Fibroblast of gingiva (primary cell): Measurements from ENCODE around the gene SETD3.

Experiments used
- DNase-seq: peaks from one replicate; pipeline ENCODE4 v3.0.0-alpha.2; 2011; ENCODE audit warnings: low read depth

SETD3 gene

DNA sequence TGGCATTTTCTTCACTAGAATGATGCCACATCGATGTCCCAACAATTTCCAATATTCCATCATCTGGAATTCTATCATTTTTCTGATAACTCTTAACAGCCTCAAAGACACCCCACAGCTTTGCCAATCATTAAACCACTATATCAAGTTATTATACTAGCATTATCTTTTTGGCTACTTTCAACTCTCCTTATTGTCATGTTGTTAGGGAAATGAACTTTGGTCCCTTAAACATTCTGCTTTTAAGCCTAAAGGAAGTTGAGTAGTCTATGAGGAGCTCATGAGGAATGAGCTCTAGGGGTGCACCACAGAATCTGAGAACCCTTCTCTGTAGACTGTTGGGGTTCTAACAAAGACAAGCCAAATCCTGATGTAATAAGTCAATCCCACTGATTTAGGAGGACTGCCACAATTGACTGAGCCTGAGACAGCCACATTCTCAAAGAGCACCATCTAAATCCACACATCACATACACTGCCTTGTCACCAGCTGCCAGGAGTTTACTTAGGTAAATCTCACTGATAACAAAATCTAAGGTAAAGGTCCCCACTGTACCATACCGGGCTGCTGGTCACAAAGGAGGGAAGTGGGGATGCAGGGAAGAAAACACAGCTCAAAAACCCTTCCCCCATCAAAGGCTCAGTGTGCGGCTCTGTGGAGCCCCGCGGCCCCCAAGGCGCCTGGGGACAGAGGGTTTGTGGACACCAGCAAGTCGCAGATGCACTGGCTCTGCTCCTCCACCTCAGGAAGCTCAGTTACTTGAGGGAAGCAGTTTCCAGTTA is 58.2 kb downstream of the SETD3 start:
- DNase-seq: no peak

DNA sequence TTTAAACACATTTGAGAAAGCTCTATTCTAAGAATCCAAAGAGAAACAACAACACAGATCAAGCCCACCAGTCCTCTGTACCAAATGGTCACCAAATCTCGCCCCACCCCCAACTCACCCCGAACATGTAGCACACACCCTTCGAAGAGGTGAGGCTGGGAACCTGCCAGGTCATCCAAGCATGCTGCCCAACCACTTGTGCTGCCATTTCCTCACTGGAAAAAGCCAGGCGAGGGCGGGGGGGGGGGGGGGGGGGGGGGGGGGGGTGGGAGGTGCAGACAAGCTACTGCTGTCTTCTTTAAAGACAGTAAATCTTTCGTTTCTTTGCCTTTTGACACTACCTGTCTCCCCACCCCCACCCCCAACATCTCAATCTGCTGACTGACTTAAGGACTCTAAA is 59.9 kb downstream of the SETD3 start:
- no peak for DNase-seq

DNA sequence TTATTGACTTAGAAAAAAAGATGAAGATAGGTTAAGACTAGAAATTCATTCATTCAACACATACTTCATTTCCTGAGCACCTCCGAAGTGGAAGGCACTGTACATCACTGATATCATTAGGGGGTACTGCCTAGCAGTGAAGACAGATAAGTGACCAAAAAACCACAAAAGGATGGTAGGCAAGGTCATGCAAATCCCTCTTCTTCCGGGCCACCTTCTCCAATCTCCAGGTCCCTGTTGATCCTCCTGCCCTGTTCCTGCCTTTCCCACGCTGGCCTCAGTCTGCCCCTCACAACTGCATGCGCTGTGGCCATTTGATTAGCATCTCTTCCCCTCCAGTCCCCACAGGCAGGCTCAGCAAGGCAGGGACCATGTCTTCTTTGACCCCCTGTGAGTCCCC is 60.8 kb downstream of the SETD3 start:
- DNase-seq: no peak

DNA sequence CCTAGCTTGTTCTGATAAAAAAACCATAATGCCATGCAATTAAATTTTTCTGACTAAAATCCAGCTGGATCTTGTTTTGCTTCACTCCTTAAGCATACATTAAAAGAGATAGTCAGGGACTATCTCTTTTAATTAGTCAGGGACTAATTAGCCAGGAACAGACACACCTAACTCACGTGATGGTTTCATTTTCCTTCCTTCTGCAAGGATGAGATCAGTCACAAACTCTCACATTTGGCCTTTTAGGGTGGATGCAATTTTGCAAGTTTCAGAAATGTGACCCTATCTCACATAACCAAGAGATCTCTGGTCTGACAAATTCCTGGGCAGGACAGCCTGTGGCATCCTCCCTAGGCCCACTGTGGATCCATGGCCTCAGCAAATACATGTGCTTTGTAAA is 62.4 kb downstream of the SETD3 start:
- DNase-seq: no peak

DNA sequence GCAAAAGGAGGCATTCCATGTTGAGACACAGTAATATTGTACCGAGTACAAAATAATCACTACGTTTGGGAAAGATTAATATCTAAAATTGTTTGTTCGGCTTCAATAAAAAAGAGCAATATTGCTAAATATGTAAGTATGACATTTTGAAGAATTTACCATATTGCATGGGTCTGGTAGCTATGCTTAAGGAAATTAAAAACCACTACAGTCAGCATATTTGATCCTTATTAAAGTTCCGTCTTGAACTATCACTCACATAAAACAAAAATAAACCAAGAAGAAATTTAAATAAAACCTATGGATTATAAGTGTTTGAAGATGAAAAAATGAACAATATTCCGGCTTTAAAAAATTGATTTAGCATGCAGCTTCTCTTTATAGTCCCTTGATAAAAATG is 63.8 kb downstream of the SETD3 start:
- DNase-seq: no peak

DNA sequence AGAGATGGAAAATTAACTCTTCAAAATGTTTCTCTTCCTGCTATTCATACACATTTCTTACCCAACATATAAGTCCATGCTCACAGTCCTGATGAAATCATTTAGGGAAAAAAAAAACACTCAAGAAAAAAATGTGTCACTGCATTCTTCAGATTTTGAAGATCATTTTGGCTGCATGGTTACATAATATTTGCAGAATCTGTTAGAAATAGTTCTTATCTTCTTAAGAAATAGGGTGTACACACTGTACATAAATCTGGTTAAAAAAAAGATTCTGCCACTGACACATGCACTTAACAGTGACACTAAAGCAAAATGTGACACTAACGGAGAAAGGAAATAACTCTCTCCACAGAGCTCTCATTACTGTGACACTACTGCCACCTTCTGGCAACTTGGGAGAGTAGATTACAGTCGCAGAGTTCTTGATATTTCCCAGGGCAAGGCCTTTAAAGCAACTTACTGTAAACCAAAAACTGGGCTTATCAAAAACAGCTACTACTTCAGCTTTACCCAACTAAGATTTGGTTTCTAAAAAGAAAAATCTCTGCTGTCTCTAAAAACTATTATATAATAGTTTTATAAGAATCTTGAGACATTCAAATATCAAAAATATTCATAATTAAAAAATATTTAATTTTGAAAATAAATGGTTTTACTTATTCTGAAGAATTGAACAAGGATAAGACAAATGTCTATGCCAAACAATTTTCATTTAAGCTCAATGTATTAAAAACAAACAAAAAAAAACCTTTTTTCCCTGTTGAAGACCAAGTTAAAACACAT is 65.0 kb downstream of the SETD3 start:
- peak; percentile 70 for DNase-seq

DNA sequence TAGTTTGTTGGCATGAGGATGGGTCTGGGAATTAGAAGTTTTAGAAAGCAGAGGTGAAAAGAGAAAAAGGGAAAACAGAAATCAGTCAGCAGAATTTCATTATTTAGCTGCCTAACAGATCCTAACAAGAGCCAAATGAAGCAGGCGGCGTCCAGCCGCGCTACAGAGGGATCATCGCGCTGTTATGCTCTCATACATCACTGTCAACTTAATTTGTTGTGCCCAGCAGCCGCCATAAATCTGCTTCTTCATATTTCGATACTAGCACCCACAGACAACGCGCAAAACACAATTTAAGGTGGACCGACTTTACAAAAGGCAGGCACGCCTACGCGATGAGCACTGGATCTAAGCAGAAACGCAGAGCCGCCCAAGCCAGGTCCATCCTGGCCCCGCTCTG is 66.7 kb downstream of the SETD3 start:
- no peak for DNase-seq

DNA sequence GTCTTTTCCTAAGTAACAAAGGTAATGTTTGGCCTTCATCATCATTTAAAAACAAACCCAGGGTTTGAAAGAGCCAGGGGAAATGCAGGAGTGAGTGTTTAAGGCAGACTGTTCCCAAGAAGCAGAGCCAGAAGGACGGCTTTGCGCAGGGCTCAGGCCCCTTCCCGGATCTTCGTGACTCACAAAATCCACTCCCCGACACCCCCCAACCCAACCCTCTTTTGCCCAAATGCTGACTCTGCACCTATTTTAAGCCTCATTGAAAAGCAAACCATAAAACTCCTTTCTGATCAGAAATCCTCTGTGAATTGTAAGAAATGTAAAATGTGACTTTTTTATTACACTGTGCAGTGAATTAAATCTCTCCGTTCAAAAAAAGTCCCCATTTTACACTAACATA is 67.5 kb downstream of the SETD3 start:
- no peak for DNase-seq

DNA sequence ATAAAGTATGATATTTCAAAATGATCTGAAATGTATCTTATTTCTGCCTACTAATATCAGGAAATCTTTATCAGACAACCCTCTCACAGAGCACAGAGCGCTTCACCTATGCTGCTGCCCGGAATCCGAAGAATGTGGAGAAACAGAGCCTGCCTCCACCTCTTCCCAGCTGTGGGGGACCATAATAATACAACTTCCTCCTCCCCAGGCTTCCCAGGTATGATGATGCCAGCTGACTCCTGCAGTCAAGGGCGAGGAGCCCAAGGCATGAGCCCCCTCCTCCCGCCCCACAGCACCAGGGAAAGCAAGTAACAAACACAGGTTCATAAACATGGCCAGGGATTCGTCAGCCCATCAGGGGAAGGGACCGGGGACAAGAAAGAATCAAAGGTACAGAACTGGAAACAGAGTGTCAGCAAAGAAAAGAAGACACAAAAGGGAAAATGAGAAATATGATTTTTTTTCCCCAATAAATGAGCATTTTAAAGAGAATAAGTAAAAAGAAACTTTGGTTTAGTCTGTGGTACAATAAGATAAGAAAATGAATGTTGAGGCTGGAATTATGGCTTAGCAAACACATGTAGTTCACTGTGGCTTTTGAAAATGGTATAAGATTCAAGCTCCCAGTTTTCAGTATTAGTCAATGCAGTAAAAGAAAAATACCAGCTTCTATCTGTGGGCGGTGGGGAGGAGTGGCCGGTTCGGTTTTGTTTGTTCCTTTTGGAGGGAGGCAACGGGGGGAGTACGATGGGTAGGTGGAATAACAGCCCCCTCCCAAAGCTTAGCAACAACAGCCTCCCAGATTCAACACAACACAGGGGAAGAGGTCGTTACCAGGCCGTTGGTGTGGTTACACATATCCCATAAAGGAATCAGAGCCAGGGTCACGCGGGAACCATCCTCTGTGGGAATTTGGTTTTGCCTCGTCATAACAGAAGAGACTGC is 68.3 kb downstream of the SETD3 start:
- no peak for DNase-seq

DNA sequence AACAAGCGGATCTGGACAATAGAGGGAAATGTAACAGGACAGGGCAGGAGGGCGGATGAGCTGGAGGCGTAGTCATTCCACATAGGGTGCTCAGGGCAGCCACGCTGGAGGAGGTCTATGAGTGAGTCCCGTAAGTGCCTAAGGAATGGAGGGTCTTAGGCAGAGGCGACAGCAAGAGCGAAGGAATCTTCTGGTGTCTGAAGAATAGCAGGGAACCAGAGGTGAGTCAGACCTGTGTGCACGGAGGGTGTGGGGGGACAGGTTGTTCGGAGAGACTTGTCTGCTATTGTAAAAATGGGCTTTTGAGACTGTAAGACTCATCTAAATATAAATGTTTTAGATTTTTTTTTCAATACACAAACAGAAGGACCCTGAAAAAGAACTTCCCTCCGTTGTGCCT is 70.6 kb downstream of the SETD3 start:
- DNase-seq: no peak

DNA sequence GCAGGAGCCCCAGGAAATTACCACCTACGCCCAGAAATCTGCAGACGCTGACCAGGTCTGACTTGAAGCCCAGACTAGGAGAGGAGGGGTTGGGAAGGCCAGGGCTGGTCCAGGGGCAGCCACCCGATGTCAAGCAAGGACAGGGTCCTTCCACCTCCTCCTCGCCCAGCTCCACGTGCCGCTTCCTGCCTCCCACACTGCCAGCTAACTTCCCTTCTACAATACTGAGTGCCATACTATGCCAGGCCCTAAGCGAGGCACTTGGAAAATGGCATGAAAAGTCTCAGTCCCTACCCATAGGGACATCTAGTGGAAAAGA is 71.7 kb downstream of the SETD3 start:
- no peak for DNase-seq

DNA sequence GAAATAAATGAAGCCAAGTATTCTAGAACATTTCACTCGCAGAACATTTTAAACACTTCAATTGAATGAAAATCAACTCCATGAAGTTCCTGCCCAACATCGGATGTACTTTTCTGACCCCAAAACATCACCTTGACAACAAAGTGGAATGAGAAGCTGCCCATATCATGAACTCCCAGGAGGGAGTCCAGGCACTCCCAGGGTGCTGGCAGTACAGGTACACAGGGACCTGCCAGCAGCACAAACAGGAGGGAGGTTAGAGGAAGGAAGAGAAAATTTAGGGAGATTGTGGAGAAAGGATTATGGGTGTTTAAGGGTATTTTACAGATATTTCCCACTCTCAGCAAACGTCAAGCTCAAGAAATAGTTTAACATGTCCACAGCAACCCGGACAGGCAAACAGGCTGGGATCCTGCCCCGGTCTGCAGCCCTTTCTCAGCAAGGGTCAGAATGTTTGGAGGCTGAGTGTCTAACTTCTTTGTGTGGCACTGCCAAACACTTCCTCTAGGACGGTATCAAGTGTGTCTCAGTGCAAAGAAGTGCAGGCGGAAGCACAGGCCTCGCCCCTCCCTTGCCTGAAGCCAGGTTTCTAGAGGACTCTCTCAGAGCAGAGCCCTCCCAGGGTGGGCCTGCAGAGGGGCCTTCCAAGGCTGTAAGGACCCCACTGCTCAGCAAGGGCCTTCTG is 72.2 kb downstream of the SETD3 start:
- no peak for DNase-seq

DNA sequence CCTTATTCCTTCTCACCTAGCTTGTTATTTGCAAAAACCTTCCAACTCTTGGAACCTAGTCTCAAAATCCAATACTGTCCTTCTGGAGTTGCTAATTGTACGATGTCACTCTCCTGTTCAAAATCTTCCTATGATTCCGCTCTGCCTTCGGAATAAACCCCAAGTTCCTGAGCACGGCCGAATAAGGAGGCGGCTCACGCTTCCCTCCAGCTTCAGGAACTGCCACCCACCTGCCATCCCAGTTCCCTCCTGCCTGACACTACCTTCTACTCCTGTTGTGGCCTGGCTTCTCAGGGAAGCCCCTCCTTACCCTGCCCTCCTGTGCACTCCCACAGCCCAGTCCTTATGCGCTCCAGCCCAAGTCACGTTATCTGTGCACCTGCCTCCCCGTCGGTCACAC is 73.2 kb downstream of the SETD3 start:
- DNase-seq: no peak

DNA sequence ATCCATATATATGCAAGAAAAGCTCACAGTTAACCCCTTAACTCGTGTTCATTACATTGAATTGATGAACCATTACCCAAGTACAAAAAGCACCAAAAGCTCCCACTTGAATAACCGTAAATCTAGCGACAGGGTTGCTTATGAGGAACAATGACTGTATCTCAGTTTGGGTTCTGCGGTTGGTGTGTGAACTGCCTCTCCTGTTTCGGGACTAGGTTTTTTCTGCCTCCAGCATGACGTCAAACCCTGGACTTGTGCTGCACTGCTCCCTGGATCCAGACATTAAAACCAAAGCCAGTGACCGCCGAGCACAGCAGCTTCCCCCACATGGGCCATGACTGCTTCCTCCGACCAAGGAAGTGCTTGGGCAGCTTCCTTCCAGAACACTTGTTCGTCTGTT is 77.7 kb downstream of the SETD3 start:
- DNase-seq: no peak

DNA sequence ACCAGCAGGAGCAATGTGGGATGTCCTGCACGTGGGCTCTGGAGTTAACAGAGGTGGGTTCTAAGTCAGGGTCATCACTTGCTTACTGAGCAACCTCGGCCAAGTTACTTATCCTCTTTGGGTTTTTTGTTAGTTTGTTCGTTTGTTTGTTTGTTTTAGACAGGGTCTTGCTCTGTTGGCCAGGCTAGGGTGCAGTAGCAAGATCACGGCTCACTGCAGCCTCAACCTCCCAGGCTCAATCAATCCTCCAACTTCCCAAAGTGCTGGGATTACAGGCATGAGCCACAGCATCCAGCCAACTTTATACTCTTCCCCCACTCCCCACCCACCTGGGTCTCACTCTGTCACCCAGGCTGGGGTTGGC is 78.4 kb downstream of the SETD3 start:
- DNase-seq: no peak

DNA sequence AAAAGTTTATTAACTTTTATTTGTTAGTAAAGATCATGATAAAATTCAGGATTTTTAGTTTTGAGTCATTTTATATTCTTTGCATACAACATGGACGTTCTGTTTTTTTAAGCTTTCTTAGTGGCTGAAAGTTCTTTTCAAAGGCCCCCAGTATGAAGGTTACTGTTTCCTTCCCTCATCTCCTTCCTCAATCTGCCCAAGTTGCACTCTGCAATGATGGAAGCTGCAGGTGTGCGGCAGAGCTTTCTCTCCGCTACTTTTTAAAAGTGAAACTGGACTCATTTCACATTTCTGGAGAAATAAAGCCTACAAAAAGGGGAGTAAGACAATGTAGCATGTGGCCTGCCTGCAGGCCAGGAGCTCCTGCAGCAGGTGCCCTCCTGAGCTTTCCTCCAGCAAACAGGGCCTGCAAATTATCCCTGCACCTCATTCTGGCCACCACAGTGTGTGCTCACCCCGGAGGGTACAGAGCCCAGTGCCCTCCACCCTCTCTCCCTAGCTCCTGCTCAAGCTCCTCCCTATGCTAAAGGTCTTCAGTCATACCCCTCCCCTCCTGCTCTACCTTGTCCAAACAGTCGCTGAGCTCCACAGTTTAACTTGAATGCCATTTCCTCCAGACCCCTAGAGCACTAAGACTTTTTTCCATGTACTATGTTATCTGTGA is 78.9 kb downstream of the SETD3 start:
- DNase-seq: no peak

DNA sequence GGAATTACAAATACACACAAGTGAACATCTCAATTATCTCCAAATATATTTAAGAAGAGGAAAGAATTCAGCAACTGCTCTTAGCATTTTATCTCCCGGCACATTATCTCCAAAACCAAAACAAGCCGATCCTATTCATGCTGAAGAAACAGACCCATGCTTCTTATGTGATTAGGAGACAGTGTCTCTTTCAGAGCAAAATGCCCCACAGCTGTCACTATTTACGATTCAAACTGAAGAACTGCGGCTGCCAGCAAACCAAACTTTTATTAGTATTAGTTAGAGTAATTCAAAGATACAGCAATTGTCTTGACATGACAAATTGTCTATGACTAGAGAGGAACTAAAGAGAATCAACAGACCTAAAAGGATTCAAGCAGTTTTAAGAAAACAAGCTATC is 79.4 kb downstream of the SETD3 start:
- no peak for DNase-seq

DNA sequence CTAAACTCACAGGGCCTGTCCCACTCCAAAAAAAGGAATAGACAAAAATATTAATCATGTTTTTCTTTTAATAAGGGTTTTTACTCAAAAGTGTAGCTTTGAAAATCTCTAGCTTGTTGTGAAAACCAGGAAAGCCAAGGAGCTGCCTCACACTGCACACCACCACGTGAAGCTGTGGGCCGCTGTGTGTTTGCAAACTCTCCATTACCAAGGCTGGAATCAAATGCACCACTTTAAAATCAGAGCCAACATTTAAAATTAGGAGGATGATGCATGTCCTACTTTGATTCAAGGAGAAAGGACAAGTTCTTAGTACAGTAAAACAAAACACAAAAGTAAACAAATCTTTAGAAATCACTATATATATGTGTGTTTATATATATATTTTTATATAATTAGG is 83.0 kb downstream of the SETD3 start:
- no peak for DNase-seq

DNA sequence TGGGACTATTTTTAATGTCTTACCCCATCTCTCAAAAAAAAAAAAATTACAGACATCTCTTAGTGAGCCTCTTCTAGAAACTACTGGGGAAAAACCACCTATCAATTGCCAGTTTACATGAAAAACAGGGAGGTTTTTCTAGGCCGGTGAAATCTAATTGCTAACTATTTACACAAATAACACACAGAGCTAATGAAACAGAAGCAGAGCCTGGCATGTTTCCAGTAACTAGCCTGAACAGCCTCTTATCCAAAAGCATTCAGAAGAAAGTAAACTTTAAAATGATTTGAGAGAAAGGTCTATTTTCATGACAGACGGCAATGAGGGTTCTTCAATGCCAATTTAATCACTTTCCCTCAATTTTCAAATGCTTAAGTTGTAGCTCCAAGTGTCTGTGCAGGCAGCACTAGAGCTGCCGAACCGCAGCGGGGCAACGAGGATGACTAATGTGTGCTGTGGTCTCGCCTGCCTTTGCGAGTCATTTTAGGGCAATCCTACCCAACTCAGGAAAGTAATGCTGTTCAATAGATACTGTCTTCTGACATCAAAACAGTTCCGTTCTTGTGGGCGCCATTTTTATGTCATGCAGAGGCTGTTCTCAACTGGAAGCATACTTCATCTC is 84.6 kb downstream of the SETD3 start:
- peak; percentile 9 for DNase-seq

DNA sequence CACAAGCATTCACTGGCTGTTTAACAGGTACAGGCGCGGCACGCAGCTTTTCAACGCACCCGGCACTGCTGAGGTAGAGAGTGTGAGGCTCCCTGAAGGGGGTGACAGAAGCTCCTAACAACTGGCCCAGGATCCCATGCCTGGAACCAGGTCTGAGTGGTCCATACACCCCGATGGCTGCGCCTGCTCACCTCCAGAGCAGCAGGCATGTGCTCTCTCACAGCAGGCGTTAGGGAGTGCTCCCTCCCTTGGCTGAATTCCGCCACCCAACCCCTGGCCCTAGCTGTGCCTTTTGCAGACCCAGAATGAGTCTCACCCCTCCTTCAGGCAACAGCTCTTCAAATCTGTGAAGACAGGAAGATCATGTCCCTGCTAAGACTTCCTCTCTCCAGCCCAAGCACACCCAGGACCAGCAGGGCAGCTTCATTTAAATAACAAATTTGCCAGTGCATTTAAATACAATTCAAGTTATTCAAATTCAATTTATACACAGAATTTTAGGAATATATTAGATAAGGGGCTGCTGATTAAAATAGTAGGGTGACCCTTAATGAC is 86.0 kb downstream of the SETD3 start:
- DNase-seq: no peak
